Nephron progenitor cell (in vitro differentiated cells): Measurements from ENCODE around the gene PLEKHA6.
A peak's percentile ranks its signal among the peaks of the same experiment; 100 is the strongest.

Experiments used
- DNase-seq: peaks from one replicate; pipeline ENCODE4 v3.0.0; 2021
- H3K27ac Mint-ChIP-seq: 2 replicates; pipeline ENCODE4 v1.8.0; 2021; ENCODE audit warnings: mild to moderate bottlenecking, moderate library complexity, mixed read lengths
- H3K27me3 Mint-ChIP-seq: 2 replicates; pipeline ENCODE4 v1.8.0; 2021; ENCODE audit warnings: mild to moderate bottlenecking, low read depth, mixed read lengths; ENCODE audit not compliant: poor library complexity
- H3K36me3 Mint-ChIP-seq: 2 replicates; pipeline ENCODE4 v1.8.0; 2021; ENCODE audit warnings: low read depth, mixed read lengths
- H3K4me1 Mint-ChIP-seq: 2 replicates; pipeline ENCODE4 v1.8.0; 2021; ENCODE audit warnings: mixed read lengths
- H3K4me3 Mint-ChIP-seq: 2 replicates; pipeline ENCODE4 v1.8.0; 2021; ENCODE audit warnings: mild to moderate bottlenecking, moderate library complexity, mixed read lengths
- H3K9me3 Mint-ChIP-seq: 2 replicates; pipeline ENCODE4 v1.8.0; 2021; ENCODE audit warnings: mild to moderate bottlenecking, moderate library complexity, mixed read lengths
- CTCF ChIP-seq: fragments of 200-600 bp; sonication (generic); IDR thresholded peaks from 2 replicates; pipeline ENCODE4 v1.5.0; 2021; ENCODE audit warnings: antibody characterized with exemption

PLEKHA6 gene

GRCh38 chr1:204259196-204259595, 100.5 kb downstream of the PLEKHA6 start:
- Mint-ChIP-seq H3K9me3 (no peaks in the 10 kb centered on the region), H3K27me3 (peaks cover 21% of the 10 kb centered on the region), H3K4me1 (peaks cover 54% of the 10 kb centered on the region), H3K27ac (no peak overlapping the region), H3K4me3 (no peak overlapping the region), H3K36me3 (peaks cover 12% of the 10 kb centered on the region)
- TF ChIP-seq CTCF, result no peak
- DNase-seq, result no peak

- peak; percentile 75 for DNase-seq
- Mint-ChIP-seq H3K9me3 (no peaks in the 10 kb centered on the region), H3K4me1 (peaks cover 47% of the 10 kb centered on the region), H3K27me3 (peaks cover 21% of the 10 kb centered on the region), H3K36me3 (peaks cover 12% of the 10 kb centered on the region), H3K4me3 (no peak overlapping the region), H3K27ac (no peak overlapping the region)
- TF ChIP-seq CTCF, result peak; percentile 80
These were observed 101.3 kb downstream of the PLEKHA6 start for GRCh38 chr1:204258213-204259115.

- H3K4me3 Mint-ChIP-seq, result no peak overlapping the region
- H3K36me3 Mint-ChIP-seq, result peaks cover 12% of the 10 kb centered on the region
- H3K27ac Mint-ChIP-seq, result no peak overlapping the region
- no peak for DNase-seq
- H3K9me3 Mint-ChIP-seq, result no peaks in the 10 kb centered on the region
- peaks cover 38% of the 10 kb centered on the region for H3K4me1 Mint-ChIP-seq
- peaks cover 21% of the 10 kb centered on the region for H3K27me3 Mint-ChIP-seq
- TF ChIP-seq CTCF, result no peak
These were observed 102.3 kb downstream of the PLEKHA6 start for GRCh38 chr1:204257446-204257845.

- TF ChIP-seq CTCF, result no peak
These were observed 103.2 kb downstream of the PLEKHA6 start for GRCh38 chr1:204256531-204256930.

GRCh38 chr1:204255966-204256365, 103.8 kb downstream of the PLEKHA6 start:
- peaks cover 12% of the 10 kb centered on the region for H3K36me3 Mint-ChIP-seq
- H3K9me3 Mint-ChIP-seq, result no peaks in the 10 kb centered on the region
- H3K4me1 Mint-ChIP-seq, result peaks cover 38% of the 10 kb centered on the region
- no peak for DNase-seq
- no peak overlapping the region for H3K4me3 Mint-ChIP-seq
- TF ChIP-seq CTCF, result no peak
- H3K27me3 Mint-ChIP-seq, result peaks cover 15% of the 10 kb centered on the region
- no peak overlapping the region for H3K27ac Mint-ChIP-seq

More at GRCh38 chr1:204256531-204256930, 103.2 kb downstream of the PLEKHA6 start:
- Mint-ChIP-seq H3K36me3 (peaks cover 12% of the 10 kb centered on the region), H3K27ac (no peak overlapping the region), H3K27me3 (peaks cover 16% of the 10 kb centered on the region), H3K9me3 (no peaks in the 10 kb centered on the region), H3K4me1 (peaks cover 38% of the 10 kb centered on the region), H3K4me3 (no peak overlapping the region)
- no peak for DNase-seq

GRCh38 chr1:204255225-204255624, 104.5 kb downstream of the PLEKHA6 start:
- TF ChIP-seq CTCF, result no peak
- Mint-ChIP-seq H3K4me3 (no peak overlapping the region), H3K9me3 (no peaks in the 10 kb centered on the region), H3K27ac (no peak overlapping the region), H3K27me3 (peaks cover 18% of the 10 kb centered on the region), H3K36me3 (peaks cover 6% of the 10 kb centered on the region), H3K4me1 (peaks cover 38% of the 10 kb centered on the region)
- DNase-seq, result no peak
